HCT116 (cell line): ENCODE data around the gene SLC28A3. TPM values are rescaled to one million over a fixed set of nuclear protein-coding genes. Genes with fewer than 3 reads are reported as not detected.

Experiments
- ATAC-seq: fragments of 200-7000 bp; cut with Tn5 transposase; 2 replicates; pipeline ENCODE4 v1.9.1; 2020; ENCODE audit warnings: mild to moderate bottlenecking, moderate library complexity
- BruUV-seq: library from RNA; stranded (reverse); fragments of 400-500 nt; replicated peaks from 2 replicates; lab custom pipeline; 2021; lab: Mats Ljungman, UMichigan
- CTCF ChIA-PET: fragments of 300-600 bp; sonication (Branson Sonifier 250); formaldehyde crosslinking; loops from one replicate; lab custom pipeline; 2021; ENCODE audit warnings: antibody characterized with exemption; lab: Charles Lee
- POLR2A ChIA-PET: fragments of 300-600, 350-600 bp; sonication (Branson Sonifier 250); formaldehyde crosslinking; loops from one replicate; lab custom pipeline; 2021; ENCODE audit warnings: antibody characterized with exemption; lab: Charles Lee
- RAD21 ChIA-PET, 2 experiments: fragments of 300-600 bp; sonication (Branson Sonifier 250); formaldehyde crosslinking; loops; one replicate each; lab custom pipeline; 2023; ENCODE audit warnings: low total read pairs in 2 of 2; ENCODE audit not compliant: uncharacterized antibody in 2 of 2, unreplicated experiment in 2 of 2, low non-redundant PET in 1 of 2; lab: Charles Lee
- DNase-seq: peaks from one replicate; pipeline ENCODE4 v3.0.0-alpha.2; 2010; ENCODE audit warnings: low read depth, low spot score
- H2AFZ ChIP-seq: fragments of 200-600 bp; shearing (Covaris generic), sonication (generic); 2 replicates; pipeline ENCODE4 v1.6.1; 2017; ENCODE audit warnings: low read depth, mixed run types, mixed read lengths, antibody characterized with exemption, low read length; ENCODE audit not compliant: poor library complexity, severe bottlenecking
- H3K27ac ChIP-seq: 2 replicates; pipeline ENCODE4 v1.5.1; 2012; ENCODE audit warnings: low read depth, low read length
- H3K27me3 ChIP-seq: fragments of 200-600 bp; sonication (generic); 2 replicates; pipeline ENCODE4 v1.6.1; 2016; ENCODE audit warnings: mixed run types, low read length, mixed read lengths; ENCODE audit not compliant: insufficient read depth
- H3K36me3 ChIP-seq, 2 experiments: fragments of 200-500 bp in 1 of 2; fragments of 200-600 bp in 1 of 2; sonication (Bioruptor generic) in 1 of 2; sonication (generic) in 1 of 2; 2 replicates each; pipeline versions ENCODE4 v1.5.1 to v1.6.1; 2014 to 2016; ENCODE audit warnings: low read length in 2 of 2, inconsistent platforms in 1 of 2, mixed read lengths in 1 of 2, mixed run types in 1 of 2; ENCODE audit not compliant: insufficient read depth in 2 of 2, control insufficient read depth in 1 of 2
- H3K4me1 ChIP-seq, 2 experiments: fragments of 200-600 bp in 1 of 2; sonication (generic) in 1 of 2; 2 replicates each; pipeline versions ENCODE4 v1.5.1 to v1.6.1; 2012 to 2017; ENCODE audit warnings: low read length in 2 of 2, inconsistent platforms in 1 of 2, mild to moderate bottlenecking in 1 of 2, mixed read lengths in 1 of 2, mixed run types in 1 of 2, moderate library complexity in 1 of 2; ENCODE audit not compliant: insufficient read depth in 2 of 2, control insufficient read depth in 1 of 2
- H3K4me2 ChIP-seq: fragments of 200-600 bp; sonication (generic); 2 replicates; pipeline ENCODE4 v1.6.1; 2017; ENCODE audit warnings: mixed run types, low read length, mixed read lengths
- H3K4me3 ChIP-seq, 2 experiments: fragments of 200-600 bp in 1 of 2; sonication (generic) in 1 of 2; replicated peaks in 1 of 2; 2 replicates each; pipeline ENCODE4 v1.5.1; 2011 to 2016; ENCODE audit warnings: low read length in 2 of 2, control low read depth in 1 of 2, low read depth in 1 of 2, mild to moderate bottlenecking in 1 of 2, mixed read lengths in 1 of 2, mixed run types in 1 of 2
- H3K79me2 ChIP-seq: fragments of 200-600 bp; sonication (generic); 2 replicates; pipeline ENCODE4 v1.6.1; 2017; ENCODE audit warnings: mild to moderate bottlenecking, mixed run types, low read length, moderate library complexity, mixed read lengths; ENCODE audit not compliant: insufficient read depth
- H3K9ac ChIP-seq: fragments of 200-600 bp; sonication (generic); 2 replicates; pipeline ENCODE4 v1.6.1; 2016; ENCODE audit warnings: low read length, mixed read lengths
- H3K9me2 ChIP-seq: fragments of 200-600 bp; sonication (generic), shearing (Covaris generic); 2 replicates; pipeline ENCODE4 v1.6.1; 2017; ENCODE audit warnings: mixed run types, mild to moderate bottlenecking, moderate library complexity; ENCODE audit not compliant: insufficient read depth
- H3K9me3 ChIP-seq, 2 experiments: fragments of 200-500 bp in 1 of 2; fragments of 200-600 bp in 1 of 2; sonication (Bioruptor generic) in 1 of 2; sonication (generic) in 1 of 2; 2 replicates each; pipeline ENCODE4 v1.6.1; 2014 to 2017; ENCODE audit warnings: low read length in 2 of 2, mixed read lengths in 2 of 2, inconsistent platforms in 1 of 2, low read depth in 1 of 2, mild to moderate bottlenecking in 1 of 2, mixed run types in 1 of 2, moderate library complexity in 1 of 2; ENCODE audit not compliant: control insufficient read depth in 1 of 2, insufficient read depth in 1 of 2
- H4K20me1 ChIP-seq: fragments of 200-600 bp; sonication (generic), shearing (Covaris generic); 2 replicates; pipeline ENCODE4 v1.6.1; 2017; ENCODE audit warnings: mixed run types, mild to moderate bottlenecking, moderate library complexity; ENCODE audit not compliant: insufficient read depth
- CEBPB ChIP-seq: IDR thresholded peaks from 2 replicates; pipeline ENCODE4 v1.6.1; 2012; ENCODE audit warnings: low read depth
- EGR1 ChIP-seq: IDR thresholded peaks from 2 replicates; pipeline ENCODE4 v1.6.1; 2012; ENCODE audit warnings: low read depth
- ELF1 ChIP-seq: IDR thresholded peaks from 2 replicates; pipeline ENCODE4 v1.6.1; 2012; ENCODE audit warnings: low read depth, borderline replicate concordance
- EZH2 ChIP-seq: fragments of 200-600 bp; sonication (generic); IDR thresholded peaks from 2 replicates; pipeline ENCODE4 v1.6.1; 2017; ENCODE audit warnings: antibody characterized with exemption, mixed run types
- FOSL1 ChIP-seq: IDR thresholded peaks from 2 replicates; pipeline ENCODE4 v1.6.1; 2012; ENCODE audit warnings: low read depth
- JUND ChIP-seq: IDR thresholded peaks from 2 replicates; pipeline ENCODE4 v1.6.1; 2012
- POLR2A ChIP-seq: IDR thresholded peaks from 2 replicates; pipeline ENCODE4 v1.7.0; 2011; ENCODE audit warnings: borderline replicate concordance; ENCODE audit not compliant: insufficient read depth, insufficient read length; ENCODE audit errors: extremely low read depth
- RAD21 ChIP-seq: IDR thresholded peaks from 2 replicates; pipeline ENCODE4 v1.6.1; 2012; ENCODE audit warnings: low read depth, mild to moderate bottlenecking
- SIN3A ChIP-seq: IDR thresholded peaks from 2 replicates; pipeline ENCODE4 v1.6.1; 2012; ENCODE audit warnings: low read depth
- SP1 ChIP-seq: IDR thresholded peaks from 2 replicates; pipeline ENCODE4 v1.6.1; 2012; ENCODE audit warnings: low read depth
- SRF ChIP-seq: IDR thresholded peaks from 2 replicates; pipeline ENCODE4 v1.6.1; 2012; ENCODE audit warnings: low read depth
- TCF7L2 ChIP-seq: IDR thresholded peaks from 2 replicates; pipeline ENCODE4 v1.7.0; 2011; ENCODE audit warnings: borderline replicate concordance, inconsistent platforms; ENCODE audit not compliant: insufficient read depth, insufficient read length; ENCODE audit errors: extremely low read depth
- YY1 ChIP-seq: IDR thresholded peaks from 2 replicates; pipeline ENCODE4 v1.6.1; 2011; ENCODE audit warnings: low read length, low read depth, moderate library complexity, mild to moderate bottlenecking; ENCODE audit not compliant: insufficient replicate concordance; ENCODE audit errors: extremely low read depth
- ZFX ChIP-seq: fragments of 450-650 bp; IDR thresholded peaks from 2 replicates; pipeline ENCODE4 v1.6.1; 2017
- ZNF274 ChIP-seq: fragments of 200-500 bp; sonication (Bioruptor generic); IDR thresholded peaks from 2 replicates; pipeline ENCODE4 v1.6.1; 2014; ENCODE audit warnings: mild to moderate bottlenecking, low read depth, low read length, inconsistent platforms
- intact Hi-C: fragments of 100-400 bp; cut with micrococcal nuclease; formaldehyde crosslinking; loops from 2 replicates; pipeline ENCODE4 v1.10.0; 2022
- total RNA-seq: library from RNA; stranded (reverse); gene quantifications from one replicate; pipeline ENCODE4 v1.2.1, GENCODE V29; 2021; ENCODE audit not compliant: unreplicated experiment
- TF ChIP-seq, protein P1 (sequence below): IDR thresholded peaks from 2 replicates; pipeline ENCODE4 v1.6.1; 2012; ENCODE audit warnings: low read depth
- TF ChIP-seq, protein P2 (sequence below): IDR thresholded peaks from 2 replicates; pipeline ENCODE4 v1.6.1; 2012
- TF ChIP-seq, protein P3 (sequence below): IDR thresholded peaks from 2 replicates; pipeline ENCODE4 v1.6.1; 2012
- TF ChIP-seq, protein P4 (sequence below), 3 experiments: fragments of 200-600 bp in 1 of 3; sonication (generic) in 1 of 3; IDR thresholded peaks in 2 of 3; conservative IDR thresholded peaks in 1 of 3; 2 replicates each; pipeline ENCODE4 v1.5.1; 2012 to 2017; ENCODE audit warnings: low read depth in 2 of 3, low read length in 2 of 3, antibody characterized with exemption in 1 of 3, borderline replicate concordance in 1 of 3, control low read depth in 1 of 3, mild to moderate bottlenecking in 1 of 3, mixed read lengths in 1 of 3, mixed run types in 1 of 3, moderate library complexity in 1 of 3; ENCODE audit not compliant: insufficient read depth in 1 of 3

The SLC28A3 gene
- total RNA-seq, 1 experiment from 2014 or later: not detected

DNA sequence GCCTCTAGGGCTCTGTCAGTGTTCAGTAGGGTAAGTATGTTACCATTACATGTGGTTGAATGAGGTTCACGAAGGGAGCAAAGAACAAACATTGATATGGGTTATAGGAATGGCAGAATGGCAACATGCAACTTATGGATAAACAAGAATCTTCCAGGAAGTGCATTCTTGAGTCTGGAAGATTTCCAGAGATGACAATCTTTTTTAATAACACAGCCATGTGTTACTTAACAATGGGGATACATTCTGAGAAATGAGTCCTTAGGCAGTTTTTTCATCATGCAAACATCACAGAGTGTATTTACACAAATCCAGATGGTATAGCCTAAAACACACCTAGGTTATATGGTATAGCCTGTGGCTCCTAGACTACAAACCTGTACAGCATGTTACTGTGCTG, 9.1 kb upstream of the SLC28A3 start:
- no peak overlapping the region for H3K4me2 ChIP-seq
- H3K9me3 ChIP-seq: no peaks in the 10 kb centered on the region
- H3K9me2 ChIP-seq: no peaks in the 10 kb centered on the region
- intact Hi-C loops: no loop called here
- no peak overlapping the region for H3K9ac ChIP-seq
- ChIA-PET RAD21 (no interaction called here), CTCF (no interaction called here), POLR2A (no interaction called here)
- no peaks in the 10 kb centered on the region for H3K79me2 ChIP-seq
- no peaks in the 10 kb centered on the region for H3K36me3 ChIP-seq
- no peak overlapping the region for H3K27ac ChIP-seq
- no peak overlapping the region for H2AFZ ChIP-seq
- BruUV-seq: no TSS peak
- no peak for DNase-seq
- TF ChIP-seq JUND (no peak), EZH2 (no peak), YY1 (no peak), SIN3A (no peak), CEBPB (no peak), SRF (no peak), RAD21 (no peak), EGR1 (no peak), SP1 (no peak), ELF1 (no peak), ZNF274 (no peak), TCF7L2 (no peak), ZFX (no peak), POLR2A (no peak), FOSL1 (no peak)
- TF ChIP-seq, protein P1, sequence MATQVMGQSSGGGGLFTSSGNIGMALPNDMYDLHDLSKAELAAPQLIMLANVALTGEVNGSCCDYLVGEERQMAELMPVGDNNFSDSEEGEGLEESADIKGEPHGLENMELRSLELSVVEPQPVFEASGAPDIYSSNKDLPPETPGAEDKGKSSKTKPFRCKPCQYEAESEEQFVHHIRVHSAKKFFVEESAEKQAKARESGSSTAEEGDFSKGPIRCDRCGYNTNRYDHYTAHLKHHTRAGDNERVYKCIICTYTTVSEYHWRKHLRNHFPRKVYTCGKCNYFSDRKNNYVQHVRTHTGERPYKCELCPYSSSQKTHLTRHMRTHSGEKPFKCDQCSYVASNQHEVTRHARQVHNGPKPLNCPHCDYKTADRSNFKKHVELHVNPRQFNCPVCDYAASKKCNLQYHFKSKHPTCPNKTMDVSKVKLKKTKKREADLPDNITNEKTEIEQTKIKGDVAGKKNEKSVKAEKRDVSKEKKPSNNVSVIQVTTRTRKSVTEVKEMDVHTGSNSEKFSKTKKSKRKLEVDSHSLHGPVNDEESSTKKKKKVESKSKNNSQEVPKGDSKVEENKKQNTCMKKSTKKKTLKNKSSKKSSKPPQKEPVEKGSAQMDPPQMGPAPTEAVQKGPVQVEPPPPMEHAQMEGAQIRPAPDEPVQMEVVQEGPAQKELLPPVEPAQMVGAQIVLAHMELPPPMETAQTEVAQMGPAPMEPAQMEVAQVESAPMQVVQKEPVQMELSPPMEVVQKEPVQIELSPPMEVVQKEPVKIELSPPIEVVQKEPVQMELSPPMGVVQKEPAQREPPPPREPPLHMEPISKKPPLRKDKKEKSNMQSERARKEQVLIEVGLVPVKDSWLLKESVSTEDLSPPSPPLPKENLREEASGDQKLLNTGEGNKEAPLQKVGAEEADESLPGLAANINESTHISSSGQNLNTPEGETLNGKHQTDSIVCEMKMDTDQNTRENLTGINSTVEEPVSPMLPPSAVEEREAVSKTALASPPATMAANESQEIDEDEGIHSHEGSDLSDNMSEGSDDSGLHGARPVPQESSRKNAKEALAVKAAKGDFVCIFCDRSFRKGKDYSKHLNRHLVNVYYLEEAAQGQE: no peak
- TF ChIP-seq, protein P2, sequence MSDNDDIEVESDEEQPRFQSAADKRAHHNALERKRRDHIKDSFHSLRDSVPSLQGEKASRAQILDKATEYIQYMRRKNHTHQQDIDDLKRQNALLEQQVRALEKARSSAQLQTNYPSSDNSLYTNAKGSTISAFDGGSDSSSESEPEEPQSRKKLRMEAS: no peak
- TF ChIP-seq, protein P3, sequence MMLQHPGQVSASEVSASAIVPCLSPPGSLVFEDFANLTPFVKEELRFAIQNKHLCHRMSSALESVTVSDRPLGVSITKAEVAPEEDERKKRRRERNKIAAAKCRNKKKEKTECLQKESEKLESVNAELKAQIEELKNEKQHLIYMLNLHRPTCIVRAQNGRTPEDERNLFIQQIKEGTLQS: no peak
- TF ChIP-seq, protein P4, sequence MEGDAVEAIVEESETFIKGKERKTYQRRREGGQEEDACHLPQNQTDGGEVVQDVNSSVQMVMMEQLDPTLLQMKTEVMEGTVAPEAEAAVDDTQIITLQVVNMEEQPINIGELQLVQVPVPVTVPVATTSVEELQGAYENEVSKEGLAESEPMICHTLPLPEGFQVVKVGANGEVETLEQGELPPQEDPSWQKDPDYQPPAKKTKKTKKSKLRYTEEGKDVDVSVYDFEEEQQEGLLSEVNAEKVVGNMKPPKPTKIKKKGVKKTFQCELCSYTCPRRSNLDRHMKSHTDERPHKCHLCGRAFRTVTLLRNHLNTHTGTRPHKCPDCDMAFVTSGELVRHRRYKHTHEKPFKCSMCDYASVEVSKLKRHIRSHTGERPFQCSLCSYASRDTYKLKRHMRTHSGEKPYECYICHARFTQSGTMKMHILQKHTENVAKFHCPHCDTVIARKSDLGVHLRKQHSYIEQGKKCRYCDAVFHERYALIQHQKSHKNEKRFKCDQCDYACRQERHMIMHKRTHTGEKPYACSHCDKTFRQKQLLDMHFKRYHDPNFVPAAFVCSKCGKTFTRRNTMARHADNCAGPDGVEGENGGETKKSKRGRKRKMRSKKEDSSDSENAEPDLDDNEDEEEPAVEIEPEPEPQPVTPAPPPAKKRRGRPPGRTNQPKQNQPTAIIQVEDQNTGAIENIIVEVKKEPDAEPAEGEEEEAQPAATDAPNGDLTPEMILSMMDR (IDR thresholded peaks at IDR 0.05 in 2 of 3, conservative IDR thresholded peaks at IDR 0.05 in 1 of 3; ENCODE audit: borderline replicate concordance in 1 of 3, insufficient read depth in 1 of 3, low read depth in 2 of 3, low read length in 2 of 3): no peak
- TF ChIP-seq, all 23 proteins: peak for 0
- Histone ChIP-seq H3K4me3 (no peak overlapping the region), H3K4me1 (no peaks in the 10 kb centered on the region), H4K20me1 (no peaks in the 10 kb centered on the region), H3K27me3 (no peaks in the 10 kb centered on the region)
- ATAC-seq: no peak
